SHP77 (cell line): ENCODE results near the gene MBP.
A peak's percentile ranks its signal among the peaks of the same experiment; 100 is the strongest.

Experiments
- DNase-seq, 2 experiments: peaks; one replicate each; lab custom pipeline; 2025; lab: John Stamatoyannopoulos, UW

The MBP gene

DNA sequence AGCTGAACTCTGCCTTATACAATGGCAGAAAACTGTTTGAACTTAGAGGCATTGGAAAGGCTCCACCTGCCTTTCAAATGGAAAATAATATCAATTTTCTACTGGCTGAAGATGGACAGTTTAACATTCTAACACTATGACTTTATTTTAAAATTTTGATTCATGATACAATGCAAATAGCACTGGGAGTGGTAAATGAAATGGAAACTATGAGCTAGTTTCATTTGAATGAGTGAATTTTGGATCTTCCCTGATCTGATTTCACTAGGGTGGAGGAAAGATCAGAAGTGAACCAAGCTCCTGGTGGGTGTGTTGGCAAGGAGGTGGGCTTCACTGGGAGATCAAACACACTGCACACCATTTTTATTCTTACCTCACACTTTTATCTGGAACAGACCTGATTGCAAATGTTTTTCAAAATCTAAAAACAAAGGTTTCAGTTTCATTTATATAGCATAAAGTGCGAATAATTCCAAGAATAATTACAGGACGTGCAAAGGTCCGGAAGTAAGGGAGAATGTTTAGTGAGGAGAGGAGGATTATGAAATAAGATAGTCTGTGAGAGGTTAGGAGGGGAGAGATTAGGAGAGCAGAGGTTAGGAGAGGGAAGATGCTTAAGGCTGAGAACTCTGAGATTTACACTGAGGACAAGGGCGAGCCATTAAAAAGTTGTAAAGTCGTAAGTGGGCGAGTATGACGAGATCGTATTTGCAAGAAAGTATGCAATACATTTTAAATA, 18.6 kb upstream of the MBP start:
- DNase-seq = no peak

DNA sequence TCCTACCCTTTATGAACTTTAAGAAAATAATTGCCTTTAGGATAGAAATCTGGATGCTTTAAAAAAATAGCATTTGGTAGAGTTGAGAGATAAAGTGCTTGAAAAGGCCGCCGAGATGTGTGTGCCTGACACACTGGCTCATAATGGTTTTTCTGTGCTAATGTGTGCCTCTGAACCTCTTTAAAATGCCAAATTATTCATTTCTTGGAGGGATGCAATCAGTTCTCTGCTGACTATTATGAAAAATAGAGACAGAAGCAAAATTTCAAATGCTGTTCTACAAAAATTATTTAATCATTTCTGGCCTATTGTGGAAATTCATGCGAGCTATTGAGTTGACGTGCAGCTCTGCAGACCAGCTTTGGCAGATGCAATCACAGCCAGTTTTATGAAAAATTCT, 18.0 kb upstream of the MBP start:
- DNase-seq = no peak

DNA sequence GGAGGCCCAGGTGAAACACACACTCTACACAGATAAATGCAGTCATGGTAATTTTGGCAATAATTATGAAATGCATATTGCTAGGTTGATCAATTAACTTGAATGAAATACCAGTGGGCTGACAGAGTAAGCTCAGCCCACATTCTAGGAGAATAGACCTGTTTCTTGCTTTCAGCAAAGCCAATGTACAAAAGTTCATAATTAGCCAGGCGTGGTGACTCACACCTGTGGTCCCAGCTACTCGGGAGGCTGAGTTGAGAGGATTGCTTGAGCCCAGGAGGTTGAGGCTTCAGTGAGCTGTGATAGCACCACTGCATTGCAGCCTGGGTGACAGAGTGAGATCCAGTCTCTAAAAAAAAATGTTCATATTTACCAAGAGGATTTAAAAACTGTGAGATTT, 15.7 kb upstream of the MBP start:
- no peak for DNase-seq

DNA sequence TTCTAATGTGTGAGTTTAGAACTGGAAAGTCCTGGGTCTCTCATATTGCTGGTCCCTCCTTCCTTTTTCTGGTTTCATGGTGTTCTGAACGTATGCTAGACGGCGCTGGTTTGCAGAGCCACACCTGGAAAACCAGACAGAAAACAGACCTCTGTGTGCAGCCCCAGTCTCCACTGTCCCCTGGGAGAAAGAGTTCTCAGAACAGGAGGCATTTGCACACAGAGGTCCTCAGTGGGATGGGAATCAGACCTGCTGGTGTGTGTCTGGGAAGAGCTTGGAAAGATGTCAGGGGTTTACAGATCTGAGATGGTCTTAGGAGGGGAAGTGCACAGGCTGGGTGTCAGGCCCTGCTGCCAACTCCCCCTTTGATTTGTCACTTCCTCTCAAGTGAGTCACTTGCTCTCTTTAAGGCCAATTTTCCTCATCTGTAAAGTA, 14.9 kb upstream of the MBP start:
- no peak for DNase-seq

DNA sequence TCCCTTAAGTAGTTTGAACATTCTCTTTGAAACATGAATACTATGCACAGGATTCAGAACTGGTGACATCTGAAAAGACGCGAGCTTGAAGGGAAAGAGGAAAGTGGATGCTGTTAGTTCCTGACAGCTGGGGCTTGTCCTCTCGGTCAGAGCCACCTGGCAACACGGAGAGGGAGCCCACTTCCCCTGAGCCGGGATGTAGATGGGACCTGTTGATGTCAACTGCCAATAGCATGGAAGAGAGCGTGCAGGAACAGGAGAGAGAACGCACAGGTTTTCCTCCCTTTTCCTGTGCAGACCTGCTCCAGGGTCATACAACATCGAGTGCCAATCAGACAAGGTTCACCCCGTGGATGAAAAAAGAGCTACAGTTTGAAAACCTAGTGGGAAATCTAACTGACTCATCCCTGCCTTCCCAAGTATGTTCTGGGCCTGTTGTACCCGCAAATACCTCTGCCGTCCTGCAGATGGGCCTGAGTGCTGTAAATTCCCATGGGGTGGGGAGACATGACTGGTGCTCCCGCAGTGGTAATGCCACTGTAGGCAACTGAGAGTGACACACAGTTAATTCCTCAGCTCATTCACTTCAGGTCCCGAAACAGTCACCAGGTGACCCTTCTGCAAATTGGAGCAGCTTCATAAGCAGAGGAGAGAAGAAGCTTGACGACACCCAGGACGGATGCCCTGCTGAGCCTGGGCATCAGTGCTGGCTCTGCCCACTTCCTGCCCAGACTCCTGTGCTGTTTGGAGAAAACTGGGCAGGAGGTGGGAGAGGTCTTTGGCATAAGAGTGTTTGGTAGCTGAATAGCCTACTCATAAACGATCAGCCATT, 13.9 kb upstream of the MBP start:
- DNase-seq = no peak

DNA sequence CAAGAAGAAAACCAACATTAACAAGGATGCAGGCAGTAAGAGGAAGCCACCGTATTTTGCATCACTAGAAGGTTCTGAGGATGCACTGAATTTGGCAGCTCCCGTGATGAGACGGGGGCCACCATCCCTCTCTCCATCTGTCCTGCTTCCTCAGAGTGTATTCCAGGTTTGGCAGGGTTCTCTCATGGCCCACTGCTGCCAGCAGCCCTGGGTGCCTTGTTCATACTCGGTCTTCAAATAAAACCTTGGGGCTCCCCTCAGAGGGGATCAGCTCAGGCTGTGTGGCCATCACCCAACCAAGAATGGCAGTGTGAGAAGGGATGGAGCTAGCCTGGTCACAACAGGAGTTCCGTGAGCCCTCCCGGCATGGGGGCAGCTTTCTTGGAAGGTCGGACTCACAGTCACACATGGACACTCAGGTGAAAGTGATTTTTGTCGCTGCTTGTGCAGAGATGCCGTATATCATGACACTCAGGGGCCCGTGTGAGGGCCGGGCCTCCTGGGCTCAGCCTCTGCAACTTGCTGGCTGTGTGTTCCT, 12.8 kb upstream of the MBP start:
- DNase-seq = no peak

DNA sequence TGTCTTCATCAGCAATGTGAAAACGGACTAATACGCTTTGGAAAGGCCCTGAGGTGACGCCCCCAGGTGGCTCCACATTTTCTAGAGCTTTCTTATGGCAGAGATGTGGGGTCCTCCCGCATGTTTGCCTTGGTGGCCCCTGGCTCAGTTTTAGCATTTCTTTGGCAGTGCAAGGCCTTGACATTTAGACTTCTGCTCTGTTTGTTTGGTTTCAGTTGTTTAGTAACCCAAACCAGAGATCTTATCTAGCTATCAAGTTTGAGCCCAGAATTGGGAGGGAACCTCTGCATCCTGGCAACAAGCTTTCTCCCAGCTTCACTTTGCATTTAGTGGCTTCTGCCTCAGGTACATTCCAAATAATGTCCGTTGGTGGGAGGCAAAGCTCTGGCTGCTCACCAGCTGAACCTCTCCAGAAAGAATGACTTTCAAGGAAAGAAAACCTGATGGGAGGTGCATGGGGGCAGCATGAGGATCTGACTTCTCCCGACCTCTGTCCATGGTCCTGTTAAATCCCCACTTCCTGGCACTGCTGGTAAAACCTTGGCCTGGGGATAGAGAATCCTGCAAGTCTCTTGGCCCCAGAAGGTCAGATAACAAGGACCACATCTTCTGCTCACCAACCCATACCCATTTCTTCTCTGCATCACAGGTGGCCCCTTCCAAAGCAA, 12.0 kb upstream of the MBP start:
- DNase-seq = no peak

DNA sequence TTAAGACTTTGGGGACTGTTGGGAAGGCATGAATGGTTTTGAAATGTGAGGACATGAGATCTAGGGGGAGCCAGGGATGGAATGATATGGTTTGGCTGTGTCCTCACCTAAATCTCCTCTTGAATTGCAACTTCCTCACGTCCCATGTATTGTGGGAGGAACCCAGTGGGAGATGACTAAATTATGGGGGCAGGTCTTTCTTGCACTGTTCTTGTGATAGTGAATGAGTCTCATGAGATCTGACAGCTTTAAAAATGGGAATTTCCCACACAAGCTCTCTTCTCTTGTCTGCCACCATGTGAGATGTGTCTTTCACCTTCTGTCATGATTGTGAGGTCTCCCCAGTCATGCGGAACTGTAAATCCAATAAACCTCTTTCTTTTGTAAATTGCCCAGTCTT, 11.5 kb upstream of the MBP start:
- DNase-seq = no peak

DNA sequence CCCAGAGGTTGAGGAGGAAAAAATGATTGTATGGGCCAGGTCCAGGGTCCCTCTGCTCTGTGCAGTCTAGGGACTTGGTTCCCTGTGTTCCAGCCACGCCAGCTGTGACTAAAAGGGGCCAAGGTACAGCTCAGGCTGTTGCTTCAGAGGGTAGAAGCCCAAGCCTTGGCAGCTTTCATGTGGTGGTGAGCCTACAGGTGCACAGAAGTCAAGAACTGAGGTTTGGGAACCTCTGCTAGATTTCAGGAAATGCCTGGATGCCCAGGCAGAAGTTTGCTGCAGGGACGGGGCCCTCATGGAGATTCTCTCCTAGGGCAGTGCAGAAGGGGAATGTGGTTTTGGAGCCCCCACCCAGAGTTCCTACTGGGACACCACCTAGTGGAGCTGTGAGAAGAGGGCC, 10.6 kb upstream of the MBP start:
- no peak for DNase-seq

DNA sequence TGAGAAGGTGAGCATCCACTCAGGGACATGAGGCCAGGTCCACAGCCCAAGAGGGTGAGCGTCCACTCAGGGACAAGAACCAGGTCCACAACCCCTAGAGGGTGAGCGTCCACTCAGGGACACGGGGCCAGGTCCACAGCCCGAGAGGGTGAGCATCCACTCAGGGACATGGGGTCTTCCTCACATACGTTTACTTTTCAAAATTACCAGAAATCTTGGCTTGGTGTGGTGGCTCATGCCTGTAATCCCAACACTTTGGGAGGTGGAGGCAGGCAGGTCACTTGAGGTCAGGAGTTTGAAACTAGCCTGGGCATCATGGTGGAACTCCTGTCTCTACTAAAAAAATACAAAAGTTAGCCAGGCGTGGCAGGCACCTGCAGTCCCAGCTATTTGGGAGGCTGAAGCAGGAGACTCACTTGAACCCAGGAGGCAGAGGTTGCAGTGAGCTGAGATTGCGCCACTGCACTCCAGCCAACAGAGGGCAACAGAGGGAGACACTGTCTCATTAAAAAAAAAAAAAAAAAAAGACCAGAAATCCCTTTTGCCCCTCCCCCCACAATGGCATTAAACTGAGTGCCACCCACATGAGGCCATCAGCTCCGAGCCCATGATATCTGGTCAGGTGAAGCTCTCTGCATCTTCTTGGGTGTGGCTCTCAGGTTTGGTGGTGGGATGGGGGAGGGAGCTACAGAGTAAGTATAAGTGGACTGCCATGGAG, 9.0 kb upstream of the MBP start:
- no peak for DNase-seq

DNA sequence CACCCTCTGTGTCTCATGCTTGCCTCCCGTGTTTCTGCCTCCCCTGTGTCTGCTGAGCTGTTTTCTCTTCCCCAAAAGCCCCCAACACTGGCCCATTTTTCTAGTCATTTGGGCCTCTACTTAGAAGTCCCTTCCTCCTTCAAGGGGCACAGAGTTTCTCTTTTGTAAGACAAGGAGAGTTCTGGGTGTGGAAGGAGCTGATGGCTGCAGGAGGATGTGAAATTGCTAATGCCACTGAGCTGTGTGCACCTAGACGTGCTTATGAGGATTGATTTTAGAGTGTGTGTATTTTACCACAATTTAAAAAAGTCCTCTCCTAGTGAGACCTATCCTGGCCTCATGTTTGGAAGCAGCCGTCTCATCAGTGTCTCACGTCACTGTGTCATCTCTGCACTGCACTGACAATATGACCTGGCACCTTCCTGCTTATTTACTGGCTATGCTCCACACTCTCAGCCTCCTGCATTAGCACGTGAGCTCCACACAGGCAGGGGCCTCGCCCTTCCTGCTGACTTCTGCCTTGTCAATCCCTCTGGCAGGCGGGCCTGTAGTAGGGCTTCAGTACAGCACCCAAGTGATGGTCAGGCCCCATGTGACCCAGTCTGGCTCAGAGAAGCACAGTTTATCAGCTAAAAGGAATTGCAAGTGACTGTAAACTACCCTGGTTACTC, 8.0 kb upstream of the MBP start:
- peak in 1 of 2 experiments; percentile 67 for DNase-seq

DNA sequence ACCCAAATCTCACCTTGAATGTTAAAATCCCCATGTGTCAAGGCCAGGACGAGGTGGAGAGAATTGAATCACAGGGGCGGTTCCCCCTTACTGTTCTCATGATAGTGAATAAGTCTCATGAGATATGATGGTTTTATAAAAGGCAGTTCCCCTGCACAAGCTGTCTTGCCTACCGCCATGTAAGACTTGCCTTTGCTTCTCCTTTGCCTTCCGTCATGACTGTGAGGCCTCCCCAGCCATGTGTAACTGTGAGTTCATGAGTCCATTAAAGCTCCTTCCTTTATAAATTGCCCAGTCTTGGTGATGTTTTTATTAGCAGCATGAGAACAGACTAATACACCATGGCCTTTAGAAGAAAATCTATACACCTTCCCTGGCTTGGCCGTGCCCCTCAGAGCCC, 7.4 kb upstream of the MBP start:
- DNase-seq = no peak

DNA sequence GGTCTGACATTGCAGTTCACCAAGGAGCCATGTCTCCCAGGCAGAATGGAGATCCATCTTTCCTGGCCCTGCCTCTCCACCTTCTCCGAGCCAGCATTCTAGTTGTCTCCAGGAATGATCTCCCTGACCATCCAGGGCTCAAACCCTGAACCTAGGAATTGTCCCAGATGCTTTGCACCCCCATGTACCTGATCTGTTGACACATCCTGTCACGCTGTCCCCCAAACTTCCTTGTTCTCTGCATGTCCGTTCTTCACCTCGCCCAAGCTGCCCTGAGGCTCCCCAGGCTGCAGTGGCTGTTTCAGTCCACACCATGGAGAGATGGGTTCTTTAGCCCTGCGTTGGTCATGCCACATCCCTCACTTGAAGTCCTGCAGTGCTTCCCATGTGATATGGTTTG, 7.0 kb upstream of the MBP start:
- DNase-seq = no peak

DNA sequence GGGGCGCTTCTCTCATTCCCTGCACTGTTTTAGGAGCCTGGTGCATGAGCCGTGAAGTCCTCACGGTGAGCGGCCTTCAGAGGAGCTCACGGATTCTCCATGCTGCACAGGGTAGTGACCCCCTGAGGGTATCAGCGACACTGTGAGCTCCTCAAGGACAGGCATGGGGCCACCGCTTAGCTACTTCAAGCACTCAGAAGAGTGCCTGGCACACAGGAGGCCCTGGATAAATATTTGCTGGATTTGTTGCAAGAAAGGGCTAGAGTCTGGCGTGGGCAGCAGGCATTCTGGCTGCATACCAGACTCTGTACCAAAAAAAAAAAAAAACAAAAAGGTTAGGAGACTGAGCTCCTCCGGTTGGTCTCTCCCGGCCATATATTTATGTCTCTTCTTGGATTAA, 5.7 kb upstream of the MBP start:
- DNase-seq = no peak

DNA sequence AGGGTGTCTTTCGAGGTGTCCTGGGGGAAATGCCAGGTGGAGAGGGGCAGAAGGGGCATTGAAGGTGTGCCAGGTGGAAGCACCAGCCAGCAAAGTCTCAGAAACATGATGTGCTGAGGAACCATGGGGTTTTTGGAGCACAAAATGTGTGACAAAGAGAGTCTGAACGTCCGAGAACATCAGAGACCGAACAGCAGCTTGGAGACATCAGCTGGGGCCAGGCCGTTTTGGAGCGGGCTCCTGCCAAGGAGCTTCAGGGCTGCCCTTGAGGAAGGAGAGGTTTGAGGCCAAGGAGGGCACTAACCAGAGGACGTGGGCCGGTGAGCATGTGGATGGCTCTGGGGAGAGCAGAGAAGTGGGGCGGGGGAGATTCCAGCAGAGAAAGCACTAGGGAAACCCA, 5.3 kb upstream of the MBP start:
- no peak for DNase-seq

DNA sequence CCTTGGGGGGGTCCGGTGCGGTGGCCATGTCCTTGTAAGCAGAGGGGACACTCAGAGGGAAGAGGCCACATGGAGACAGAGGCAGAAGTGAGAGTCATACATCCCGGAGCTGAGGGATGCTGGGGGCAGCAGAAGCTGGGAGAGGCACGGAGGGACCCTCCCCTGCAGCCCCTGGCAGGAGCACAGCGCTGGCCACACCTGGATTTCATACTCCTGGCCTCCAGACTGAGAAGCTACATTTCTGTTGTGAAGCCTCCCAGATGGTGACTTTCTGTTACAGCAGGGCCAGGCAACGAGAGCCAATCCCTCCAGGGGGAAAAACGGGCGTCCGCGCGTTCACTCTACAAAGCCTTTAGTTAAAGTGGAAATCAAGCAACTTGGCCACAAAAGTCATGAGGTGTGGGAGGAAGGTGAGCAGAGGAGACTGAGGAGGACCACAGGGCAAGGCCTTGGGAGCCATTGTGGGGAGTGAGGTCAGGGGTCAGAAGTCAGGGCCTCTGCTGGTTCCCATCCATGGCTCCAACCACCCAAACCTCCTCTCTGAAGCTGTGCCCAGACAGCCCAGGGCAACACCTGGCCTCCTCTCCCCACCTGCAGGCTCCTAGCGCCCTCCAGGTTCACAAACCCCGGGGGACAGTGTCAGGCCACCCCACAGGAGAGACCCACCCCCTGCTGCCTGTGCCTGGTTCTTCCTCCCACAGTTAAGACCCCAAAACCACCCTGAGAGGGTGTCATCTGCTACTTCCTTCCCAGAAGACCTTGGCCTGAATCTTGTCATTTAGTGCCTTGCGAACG, 4.5 kb upstream of the MBP start:
- DNase-seq = no peak

DNA sequence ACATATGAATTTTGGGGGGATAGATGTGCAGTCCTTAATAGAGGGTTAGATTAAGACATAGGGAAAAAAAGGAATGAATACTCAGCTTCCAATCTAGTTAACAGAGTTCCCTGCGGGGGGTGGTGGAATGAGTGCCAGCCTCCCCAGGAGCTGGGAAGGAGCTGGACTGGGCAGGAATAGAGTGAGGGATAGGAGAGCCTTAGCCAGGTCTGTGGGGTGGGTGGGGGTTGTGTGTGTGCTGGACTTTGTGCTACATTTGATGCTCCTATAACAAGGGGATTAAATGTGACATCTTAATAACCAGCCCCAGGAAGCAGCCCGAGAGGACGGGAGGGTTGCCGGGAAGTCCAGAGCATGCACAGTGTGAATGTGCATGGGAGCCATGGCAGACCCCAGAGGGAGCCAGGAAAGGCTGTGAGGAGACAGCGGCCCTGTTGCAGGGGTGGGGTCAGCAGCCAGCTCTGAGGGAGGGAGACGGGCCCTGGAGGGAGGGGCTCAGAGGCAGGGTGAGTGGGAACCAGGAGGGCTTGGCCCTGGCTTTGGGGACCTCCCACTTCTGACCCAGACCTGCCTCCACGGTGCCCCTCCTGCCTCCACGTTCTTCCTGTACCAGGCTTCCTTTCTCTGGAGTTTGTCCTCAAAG, 3.6 kb upstream of the MBP start:
- DNase-seq = no peak

DNA sequence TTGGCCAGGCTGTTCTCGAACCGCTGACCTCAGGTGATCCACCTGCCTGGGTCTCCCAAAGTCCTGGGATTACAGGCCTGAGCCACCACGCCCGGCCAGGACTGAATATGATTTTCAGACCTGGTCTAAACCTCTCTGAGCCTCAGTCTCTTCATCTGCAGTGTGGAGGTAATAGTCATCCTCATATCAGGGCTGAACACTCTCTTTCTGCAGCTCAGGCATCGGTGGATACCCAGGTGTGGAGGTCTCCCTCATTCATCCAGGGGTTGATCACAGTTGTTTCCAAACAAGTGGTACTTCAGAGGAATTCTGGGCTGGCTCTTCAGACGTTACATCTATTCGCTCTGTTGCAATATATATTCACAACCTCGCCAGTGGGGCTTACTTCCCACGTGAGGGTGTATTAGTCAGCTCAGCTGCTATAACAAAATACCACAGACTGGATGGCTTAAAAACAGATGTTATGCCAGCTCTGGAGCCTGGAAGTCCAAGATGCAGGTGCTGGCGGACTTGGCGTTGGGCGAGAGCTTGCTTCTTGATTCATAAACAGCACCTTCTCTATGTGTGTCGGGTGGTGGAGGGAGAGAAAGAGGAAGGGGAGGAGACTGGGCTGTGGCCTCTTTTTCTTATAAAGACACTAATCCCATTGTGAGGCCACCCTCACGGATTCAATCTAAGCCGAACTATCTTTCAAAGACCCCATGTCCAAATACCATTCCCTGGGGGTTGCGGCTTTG, 2.9 kb upstream of the MBP start:
- DNase-seq = no peak

DNA sequence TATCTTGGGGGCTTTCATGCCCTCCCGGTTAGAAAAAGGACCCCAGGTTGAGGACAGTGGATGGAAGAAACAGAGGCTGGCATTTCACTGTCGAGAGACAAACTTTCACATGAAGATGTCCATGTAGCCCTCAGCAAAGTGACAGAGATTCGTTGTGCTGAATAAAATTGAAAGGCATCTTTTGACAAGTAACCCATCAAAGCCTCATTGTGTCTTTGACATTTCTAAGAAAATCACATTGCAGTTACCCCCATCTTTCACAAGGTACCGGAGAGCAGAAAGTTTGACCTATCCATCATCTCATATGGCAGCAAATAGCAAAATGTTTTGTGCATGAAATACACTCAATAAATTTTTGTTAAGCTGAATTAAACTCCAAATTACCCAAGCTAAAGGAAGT, 2.0 kb upstream of the MBP start:
- DNase-seq = no peak
